NCI-H2171 treated with DMSO at 0.1 percent for 48 hours (cell line): ENCODE measurements around the gene TPPP.
"Not testable (repeated sequence)": the region's sequence is repeated elsewhere in the genome, so short reads cannot be mapped to it uniquely, and the experiment has no call there.

Experiments
- DNase-seq: peaks from one replicate; lab custom pipeline; 2025; lab: John Stamatoyannopoulos, UW

The TPPP gene

DNA sequence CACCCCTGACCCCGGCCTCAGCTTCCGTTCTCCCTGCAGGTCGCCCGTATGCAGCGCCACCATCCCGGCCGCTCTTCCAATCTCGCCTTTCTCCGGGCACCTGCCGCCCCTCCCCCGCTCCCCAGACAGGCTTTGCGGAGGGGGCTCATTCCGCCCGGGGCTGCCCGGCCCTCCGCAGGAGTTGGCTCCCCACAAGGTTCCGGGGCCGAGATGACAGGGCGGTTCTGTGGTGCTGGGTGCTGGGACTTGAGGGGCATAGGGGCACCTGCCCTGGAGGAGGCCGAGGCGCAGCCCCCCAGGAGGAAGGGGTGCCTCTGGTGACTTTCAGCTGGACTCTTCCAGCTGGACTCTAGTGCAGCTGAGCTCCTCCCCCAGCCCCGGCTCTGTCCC lies 885 bp upstream of the TPPP start:
- DNase-seq, result not testable (repeated sequence)

DNA sequence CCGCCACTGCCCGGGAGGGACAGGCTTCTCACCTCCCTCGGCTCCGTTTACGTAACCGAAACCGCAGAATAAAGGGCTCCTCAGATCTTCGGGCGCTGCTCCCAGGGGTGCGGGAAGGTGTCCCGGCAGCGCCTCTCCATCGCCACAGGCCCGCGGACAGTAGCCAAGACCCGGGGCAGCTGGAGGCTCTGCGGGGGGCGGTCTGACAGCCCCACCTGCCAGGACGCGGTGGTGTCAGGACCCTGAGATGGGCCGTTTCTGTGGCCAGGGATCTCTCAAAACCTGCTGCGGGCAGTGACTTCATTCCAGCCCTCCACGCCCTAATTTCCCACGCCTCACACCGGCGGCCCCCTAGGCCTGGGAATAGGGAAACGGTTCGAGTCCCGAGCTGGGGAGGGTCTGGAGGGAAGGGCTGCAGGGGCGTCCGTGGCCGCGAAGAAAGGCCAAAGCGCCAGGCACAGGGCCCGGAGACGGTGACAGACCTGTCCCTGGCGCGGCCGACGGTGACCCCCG lies 567 bp downstream of the TPPP start:
- not testable (repeated sequence) for DNase-seq

DNA sequence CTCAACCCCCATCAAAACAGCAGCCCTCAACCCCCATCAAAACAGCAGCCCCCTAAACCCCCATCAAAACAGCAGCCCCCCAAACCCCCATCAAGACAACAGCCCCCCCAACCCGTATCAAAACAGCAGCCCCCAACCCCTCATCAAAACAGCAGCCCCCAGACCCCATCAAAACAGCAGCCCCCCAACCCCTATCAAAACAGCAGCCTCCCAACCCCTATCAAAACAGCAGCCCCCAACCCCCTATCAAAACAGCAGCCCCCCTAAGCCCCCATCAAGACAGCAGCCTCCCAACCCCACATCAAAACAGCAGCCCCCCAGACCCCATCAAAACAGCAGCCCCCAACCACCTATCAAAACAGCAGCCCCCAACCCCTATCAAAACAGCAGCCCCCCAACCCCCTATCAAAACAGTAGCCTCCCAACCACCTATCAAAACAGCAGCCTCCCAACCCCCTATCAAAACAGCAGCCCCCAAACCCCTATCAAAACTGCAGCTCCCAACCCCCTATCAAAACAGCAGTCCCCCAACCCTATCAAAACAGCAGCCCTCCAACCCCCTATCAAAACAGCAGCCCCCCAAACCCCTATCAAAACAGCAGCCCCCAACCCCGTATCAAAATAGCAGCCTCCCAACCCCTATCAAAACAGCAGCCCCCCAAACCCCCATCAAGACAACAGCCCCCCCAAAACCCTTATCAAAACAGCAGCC lies 1.2 kb downstream of the TPPP start:
- no peak for DNase-seq

DNA sequence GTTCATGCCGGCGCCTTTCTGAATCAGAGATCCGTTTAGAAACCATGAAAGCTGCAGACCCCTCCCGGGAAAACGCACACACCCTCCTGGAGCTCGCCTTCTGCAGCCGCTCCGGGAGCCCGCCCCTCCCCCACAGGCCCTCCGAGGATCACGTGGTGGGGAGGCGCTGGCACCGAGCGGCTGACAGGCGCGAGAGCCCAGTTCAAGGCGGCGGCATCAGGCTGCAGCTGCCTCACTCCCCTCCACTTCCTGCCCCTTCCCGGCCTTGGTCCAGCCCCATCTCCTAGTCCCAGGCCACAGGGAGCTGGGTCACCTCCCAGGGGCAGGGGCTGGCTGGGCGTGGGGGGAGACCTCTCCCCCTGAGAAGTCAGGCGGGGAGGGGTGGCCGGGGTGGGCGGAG lies 2.1 kb downstream of the TPPP start:
- DNase-seq, result not testable (repeated sequence)

DNA sequence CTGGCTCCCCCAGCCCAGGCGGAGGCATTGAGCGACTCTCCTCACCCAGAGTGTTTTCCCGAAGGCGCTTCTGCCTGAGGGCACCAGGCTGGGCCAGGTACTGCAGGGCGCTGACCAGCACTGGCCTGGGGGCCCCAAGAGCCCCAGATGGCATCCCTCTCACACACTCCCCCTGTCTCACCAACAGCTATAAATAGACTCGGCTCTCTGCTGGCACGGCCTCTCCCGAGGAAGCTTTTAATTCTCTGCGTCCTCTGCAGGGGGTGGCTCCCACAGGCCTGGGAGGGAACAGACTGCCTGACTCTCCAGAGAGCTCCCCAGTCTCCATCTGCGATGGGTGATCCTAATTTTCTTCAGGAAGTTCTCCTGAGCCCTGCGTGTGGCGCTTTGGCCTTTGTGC lies 2.9 kb downstream of the TPPP start:
- not testable (repeated sequence) for DNase-seq

DNA sequence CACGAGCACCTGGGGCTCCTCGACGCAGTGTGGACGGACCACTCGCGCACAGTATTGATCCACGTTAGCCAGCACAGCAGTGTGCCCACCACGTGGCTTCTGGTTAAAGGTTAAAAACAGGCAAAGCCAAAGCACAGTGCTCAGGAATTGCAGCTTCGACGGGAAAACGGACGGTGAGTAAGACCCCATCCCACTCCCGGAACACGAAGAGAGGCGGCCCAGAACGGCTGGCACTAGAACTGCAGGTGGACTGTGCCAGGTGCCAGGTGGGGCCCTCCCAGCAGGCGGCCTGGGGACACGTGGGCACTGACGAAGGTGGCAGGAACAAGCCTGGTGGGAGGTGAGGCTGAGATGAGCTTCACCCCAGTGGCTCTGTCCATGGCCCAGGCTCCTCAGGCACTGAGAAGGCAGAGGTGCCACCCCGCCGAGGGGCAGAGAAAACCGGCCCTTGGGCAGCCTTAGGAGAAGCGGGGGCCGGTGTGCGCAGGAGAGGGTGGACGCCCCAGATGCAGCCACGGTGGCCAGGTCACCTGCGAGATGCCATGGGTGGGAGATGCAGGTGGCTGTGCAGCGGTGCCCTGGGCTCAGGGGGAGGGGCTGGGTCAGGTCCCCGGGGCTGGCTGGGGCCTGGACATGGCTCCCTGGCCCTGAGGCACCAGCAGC lies 4.7 kb downstream of the TPPP start:
- DNase-seq, result not testable (repeated sequence)

DNA sequence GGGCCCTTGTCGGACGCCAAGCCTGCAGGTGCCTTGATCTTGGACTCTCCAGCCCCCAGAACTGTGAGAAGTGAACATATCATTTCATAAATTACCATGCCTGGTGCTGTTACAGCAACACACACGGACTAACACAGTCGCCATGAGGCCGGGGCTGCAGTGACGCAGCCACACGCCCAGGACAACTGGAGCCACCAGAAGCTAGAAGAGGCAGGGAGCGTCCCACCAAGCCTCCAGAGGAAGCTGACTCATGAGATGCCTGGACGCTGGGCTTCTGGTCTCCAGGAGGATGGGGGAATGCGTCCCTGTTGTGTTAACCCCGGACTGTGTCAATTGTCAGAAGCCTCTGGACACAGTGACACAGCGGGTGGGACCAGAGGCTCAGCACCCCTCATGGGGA lies 6.2 kb downstream of the TPPP start:
- not testable (repeated sequence) for DNase-seq

DNA sequence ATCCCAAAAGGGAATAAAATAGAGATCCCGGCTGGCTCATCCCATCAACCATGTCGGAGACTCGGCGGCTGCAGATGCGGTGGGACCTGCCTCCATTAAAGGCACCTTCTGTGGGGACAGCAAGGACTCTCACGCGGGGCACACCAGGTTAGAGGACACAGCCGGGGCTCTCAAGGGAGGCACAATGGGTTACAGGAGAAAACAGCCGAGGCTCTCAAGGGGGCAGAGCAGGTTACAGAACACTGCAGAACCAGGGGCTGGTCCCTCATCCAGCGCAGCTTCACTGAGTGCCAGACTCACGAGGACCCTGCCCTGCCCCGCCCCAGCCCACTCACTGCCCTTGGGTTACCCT lies 7.0 kb downstream of the TPPP start:
- DNase-seq, result not testable (repeated sequence)

DNA sequence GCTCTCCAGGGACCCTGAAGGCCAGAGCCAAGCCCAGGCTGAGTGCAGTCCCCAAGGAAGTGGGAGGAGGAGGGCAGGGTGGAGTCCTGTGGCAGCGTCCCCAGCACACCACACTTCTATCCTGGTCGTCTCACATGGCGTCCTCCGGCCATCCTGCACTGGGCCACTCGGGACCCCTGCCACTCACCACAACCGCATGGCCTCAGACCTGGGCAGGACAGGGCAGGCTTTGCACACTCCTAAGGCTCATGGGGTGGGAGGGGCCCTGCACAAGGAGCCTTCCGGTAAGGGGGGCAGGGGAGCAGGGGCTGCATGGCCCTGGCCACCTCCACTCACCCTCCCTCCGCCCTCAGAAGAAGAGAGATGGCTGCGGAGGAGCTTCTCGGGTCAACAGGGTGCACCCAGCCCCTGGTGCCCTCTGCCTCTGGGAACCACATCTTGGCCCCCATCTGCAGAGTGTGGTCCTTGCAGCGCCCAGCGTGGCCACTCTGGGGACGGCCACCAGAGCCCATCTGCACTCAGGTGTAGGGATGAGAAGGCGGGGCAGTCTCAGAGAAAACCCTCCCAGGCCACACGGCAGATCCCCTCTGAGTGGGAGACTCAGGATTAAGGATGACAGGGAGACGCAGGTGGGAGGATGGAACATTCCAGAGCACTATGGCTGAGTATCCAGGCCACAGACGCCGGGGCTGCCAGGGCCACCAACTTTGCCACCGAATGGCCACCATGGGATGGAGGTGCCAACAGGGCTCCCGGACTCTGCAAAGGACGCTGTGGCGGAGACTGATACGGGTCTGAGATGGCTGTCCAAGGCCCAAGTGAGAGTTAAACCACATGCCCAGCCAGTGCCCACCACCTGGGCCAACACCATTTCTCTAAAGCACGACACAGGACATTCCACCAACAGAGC lies 7.6 kb downstream of the TPPP start:
- no peak for DNase-seq

DNA sequence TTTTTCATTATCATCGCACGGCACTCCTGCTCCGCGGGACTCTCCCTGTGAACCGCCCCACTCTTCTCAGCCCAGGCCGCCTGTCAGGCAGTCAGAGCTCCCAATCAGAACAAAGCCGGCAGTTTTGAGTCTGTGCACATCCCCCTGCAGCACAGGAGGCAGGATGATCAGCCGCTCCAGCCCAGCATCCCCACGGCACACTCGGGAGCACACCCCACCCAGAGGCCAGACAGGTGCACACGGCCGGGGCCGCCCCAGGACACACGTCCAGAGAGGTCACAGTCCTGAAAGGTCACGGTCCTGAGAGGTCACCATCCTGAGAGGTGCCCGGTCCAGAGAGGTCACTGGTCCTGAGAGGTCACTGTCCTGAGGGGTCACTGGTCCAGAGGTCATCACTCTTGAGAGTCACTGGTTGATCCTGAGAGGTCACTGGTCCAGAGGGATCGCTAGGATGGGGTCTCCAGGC lies 8.4 kb downstream of the TPPP start:
- DNase-seq, result no peak

DNA sequence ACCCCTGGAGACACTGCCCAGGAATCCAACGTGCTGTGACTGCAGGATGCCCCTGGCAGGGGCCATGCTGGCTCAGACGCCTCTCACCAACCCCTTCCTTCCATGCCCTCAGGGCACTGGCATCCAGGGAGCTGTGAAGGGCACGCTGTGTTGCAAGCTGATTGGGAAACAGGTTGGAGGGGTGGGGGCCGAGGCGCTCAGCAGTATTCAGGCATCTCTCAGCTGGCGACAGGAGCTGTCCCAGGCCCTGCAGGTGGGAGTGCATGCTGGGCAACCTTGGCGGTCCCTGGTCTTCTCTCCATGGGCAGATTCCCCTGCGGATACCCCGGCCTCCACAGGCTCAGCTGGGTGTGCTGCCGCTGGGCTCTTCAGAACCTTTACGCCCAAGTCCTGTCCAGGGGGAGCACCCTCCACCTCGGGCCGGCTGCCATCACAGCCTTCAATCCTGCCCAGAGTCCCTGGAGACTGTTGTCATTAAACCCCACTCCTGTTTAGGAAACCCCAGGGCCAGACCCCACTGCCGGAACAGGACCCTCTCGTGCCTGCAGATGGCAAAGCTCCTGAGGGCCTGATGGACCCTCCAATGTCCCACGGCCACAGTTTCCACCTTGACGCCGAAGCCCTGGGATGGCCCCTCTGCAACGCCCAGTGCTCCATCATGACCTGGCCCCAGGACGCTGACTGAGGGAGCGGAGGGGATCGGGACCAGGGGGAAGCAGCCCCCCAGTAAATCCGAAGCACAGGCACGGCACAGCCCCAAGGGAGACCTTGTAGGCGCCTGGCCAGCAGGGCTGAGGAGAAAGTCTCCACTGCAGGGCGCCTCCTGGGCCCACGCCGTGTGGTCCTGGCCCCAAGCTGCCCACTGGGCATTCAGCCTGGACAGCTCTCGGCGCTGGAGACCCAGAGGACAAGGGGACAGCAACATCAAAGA lies 9.3 kb downstream of the TPPP start:
- DNase-seq, result no peak

DNA sequence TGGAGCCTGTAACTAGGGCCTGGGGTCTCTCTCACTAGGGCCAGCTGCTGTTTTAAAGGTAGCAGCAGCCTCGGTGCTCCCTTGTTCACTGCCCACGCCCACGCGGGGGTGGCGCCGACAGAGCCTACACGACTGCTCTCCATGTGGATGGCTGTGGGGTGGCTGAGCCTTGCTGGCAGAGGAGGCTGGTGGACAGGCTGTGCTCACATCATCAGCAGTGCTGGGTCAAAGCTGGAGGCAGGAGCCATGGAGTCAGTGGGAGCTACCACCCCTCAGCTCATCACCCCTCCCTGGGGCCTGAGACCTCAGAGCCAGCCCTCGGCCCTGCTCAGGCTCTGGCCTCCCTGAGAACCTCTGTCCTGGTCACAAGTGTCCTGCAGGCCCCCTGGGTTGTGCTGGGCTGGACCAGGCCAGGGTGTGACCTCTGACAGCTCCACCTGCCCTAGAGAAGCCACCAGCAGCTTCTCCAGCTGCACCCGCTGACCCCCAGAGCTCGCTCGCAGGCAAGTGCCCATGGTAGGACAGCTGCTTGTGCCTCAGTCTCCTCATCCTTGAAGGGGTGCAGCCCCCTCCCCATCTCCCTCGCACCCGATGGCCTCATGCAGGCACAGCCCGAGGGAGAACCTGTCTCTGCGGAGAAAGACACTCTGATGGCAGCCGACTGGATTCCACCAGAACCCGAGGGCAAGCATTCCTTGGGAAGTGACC lies 10.3 kb downstream of the TPPP start:
- DNase-seq, result not testable (repeated sequence)

DNA sequence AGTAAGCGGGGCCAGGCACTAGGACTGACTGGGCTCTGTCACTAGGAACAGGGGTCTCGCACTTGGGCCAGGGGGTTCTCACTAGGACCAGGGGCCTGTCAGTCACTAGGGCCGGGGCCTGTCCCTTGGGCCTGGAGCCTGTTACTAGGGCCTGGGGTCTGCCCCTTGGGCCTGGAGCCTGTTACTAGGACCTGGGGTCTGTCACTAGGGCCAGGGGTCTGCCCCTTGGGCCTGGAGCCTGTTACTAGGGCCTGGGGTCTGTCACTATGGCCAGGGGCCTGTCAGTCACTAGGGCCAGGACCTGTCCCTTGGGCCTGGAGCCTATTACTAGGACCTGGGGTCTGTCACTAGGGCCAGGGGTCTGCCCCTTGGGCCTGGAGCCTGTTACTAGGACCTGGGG lies 10.9 kb downstream of the TPPP start:
- DNase-seq, result not testable (repeated sequence)

DNA sequence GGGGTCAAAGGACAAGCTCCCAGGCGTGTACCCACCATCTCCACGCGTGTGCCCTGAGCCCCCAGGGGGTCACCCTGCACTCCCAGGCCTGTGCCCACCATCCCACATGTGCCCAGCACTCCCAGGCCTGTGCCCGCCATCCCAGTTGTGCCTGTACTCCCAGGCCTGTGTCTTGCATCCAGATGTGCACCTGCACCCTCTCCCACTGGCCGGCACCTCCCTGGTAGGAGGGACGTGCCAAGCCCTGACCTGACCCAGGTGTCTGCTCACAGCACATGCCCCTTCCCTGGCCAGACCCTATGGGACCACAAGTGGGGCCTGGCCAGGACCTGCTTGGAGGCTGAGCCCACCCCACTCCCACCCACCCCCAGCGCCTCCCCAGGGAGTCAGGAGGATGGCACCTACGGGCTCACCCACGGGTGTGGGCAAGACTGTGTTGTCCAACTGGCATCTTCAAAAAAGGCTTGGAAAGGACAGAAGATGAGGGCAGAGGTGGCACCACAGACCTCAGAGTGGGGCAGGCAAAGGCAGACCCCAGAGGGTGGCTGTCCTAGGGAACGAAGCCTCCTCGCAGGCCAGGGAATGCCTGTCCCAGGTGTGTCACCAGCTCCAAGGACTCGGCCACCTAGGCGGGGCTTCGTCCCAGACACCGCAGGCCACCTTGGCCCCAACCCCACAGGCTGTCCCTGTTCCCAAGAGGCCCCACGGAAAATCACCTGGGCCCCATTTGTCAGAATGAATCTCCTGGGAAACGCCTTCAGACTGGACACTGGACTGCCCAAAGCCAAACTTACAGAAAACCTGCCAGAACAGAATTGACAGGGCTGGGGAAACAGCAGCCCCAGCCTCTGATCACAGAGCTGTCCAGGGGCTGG lies 11.6 kb downstream of the TPPP start:
- not testable (repeated sequence) for DNase-seq

DNA sequence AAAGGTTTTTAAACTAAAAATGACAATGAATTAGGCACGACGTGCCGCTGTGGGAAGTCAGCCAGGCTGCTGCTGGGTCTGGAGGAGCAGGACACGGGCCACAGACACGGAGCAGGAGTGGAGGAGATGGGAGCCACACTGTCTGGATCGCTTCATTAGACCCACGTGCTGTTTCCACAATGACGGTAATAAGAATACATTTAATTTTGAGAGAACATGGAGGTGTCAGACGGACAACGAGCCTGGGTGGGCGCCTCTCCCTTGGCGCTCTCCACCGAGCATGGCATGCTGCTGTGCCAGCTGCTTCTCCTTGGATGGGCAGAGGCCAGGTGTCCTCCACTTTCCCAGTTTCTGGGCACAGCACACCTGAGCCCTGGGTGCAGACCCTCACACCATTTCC lies 12.3 kb downstream of the TPPP start:
- not testable (repeated sequence) for DNase-seq

DNA sequence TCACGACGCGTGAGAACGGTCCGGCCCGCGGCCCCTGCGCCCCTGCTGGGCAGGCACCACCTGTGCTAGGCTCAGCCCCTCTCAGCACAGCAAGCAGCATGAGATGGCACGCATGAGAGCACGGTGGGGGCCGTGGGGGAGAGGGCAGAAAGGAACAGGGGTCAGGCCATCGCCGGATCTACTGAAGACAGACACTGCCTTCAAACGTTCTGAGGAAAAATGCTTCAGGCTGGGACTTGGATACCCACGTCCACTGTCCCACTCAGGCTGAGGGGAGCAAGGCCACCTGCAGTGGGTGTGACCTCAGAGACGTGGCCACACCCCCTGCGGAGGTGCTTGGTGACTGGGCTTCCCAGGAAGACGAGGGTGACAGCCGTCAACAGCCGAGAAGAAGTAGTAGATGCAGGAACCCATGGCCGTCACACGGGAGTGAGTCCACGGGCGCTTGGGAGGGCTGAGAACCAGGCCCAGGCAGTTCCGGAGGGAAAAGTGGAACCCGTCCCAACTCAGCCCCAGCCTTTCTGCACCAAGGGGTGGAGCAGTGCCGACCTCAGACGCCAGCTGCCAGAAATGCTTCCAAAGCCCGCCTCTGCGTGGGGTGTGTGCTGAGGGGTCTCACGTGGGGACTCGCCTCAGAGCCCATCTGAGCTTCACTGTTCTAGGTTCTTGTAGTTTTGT lies 12.9 kb downstream of the TPPP start:
- DNase-seq, result not testable (repeated sequence)

DNA sequence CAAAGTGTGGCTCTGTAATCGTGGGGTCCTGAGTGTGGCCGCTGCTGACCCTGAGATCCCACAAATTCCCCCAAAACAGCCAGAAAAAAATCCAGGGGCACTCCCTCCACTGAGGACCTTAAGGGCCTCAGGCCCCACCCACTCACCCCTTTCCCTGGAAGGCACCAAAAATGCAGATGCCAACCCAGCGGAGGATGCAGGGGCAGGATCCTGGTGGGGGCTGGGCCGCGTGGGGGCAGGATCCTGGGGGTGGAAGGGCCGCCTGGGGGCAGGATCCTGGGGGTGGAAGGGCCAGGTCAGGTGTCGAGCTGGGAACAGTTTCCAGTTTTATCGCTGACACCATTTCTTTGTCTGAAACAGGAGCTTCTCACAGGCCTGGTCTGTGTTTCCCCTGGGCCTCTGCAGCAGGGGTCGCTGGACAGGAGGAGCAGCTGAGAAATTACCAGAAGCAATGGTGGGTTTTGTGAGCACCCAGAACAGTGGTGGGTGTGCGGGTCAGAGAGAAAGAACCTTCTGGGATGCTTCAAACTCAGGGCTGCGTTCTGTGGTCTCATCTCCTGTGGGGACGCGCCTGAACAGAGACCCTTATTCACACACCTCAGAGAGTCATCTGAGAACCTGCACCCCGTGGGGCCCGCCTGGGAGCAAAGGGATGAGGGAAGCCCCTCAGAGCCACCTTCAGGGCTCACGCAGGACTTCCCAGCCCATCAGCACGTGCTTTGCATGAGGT lies 13.8 kb downstream of the TPPP start:
- DNase-seq, result not testable (repeated sequence)

DNA sequence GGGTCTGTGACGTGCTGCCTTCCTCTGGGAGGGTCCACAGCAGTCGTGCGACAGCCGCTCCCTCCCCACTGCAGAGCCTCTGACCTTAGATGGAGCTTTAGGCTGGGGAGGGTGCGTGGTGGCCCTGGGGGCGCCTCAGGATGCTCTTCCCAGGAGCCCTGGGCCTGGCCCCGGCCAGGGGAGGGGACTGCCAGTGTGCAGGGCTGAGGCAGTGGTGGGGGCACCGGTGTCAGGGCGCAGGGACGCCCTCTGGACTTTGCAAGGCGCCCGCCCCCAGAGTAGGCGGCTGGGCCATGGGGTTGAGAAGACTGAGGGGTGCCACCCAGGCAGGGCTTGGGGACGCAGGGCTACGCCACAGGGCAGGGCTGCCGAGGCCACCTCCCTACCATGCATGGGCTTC lies 14.6 kb downstream of the TPPP start:
- DNase-seq, result not testable (repeated sequence)
